Neural progenitor cell (in vitro differentiated cells): ENCODE measurements around the gene VAV2. TPM values are rescaled to one million over a fixed set of nuclear protein-coding genes. Genes with fewer than 3 reads are reported as not detected.
"Not testable (repeated sequence)": the region's sequence is repeated elsewhere in the genome, so short reads cannot be mapped to it uniquely, and the experiment has no call there.

Source experiments
- DNase-seq: peaks from one replicate; pipeline ENCODE4 v3.0.0-alpha.2; 2016; ENCODE audit warnings: low spot score
- H2AFZ ChIP-seq: fragments of 200-600 bp; sonication (generic); replicated peaks from 2 replicates; pipeline ENCODE4 v1.6.1; 2016; ENCODE audit warnings: antibody characterized with exemption
- H3F3A ChIP-seq: fragments of 200-600 bp; sonication (generic); 2 replicates; pipeline ENCODE4 v1.6.1; 2016; ENCODE audit warnings: antibody characterized with exemption, low read depth
- H3K27ac ChIP-seq: fragments of 200-600 bp; sonication (generic); 2 replicates; pipeline ENCODE4 v1.5.1; 2016; ENCODE audit warnings: mild to moderate bottlenecking
- H3K27me3 ChIP-seq: fragments of 200-600 bp; sonication (generic); 2 replicates; pipeline ENCODE4 v1.6.1; 2016; ENCODE audit warnings: mild to moderate bottlenecking, moderate library complexity
- H3K36me3 ChIP-seq: fragments of 200-600 bp; sonication (generic); 2 replicates; pipeline ENCODE4 v1.5.1; 2016
- H3K4me1 ChIP-seq: fragments of 200-600 bp; sonication (generic); 2 replicates; pipeline ENCODE4 v1.6.1; 2016; ENCODE audit warnings: mixed run types
- H3K4me2 ChIP-seq: fragments of 200-600 bp; sonication (generic); 2 replicates; pipeline ENCODE4 v1.6.1; 2016
- H3K4me3 ChIP-seq: fragments of 200-600 bp; sonication (generic); 2 replicates; pipeline ENCODE4 v1.5.1; 2016
- H3K79me2 ChIP-seq: fragments of 200-600 bp; sonication (generic); 2 replicates; pipeline ENCODE4 v1.6.1; 2016; ENCODE audit warnings: low read depth
- H3K9ac ChIP-seq: fragments of 200-600 bp; sonication (generic); 2 replicates; pipeline ENCODE4 v1.6.1; 2016
- H3K9me3 ChIP-seq: fragments of 200-600 bp; sonication (generic); 2 replicates; pipeline ENCODE4 v1.5.1; 2016; ENCODE audit warnings: low read depth
- H4K20me1 ChIP-seq: fragments of 200-600 bp; sonication (generic); 2 replicates; pipeline ENCODE4 v1.6.1; 2016; ENCODE audit warnings: low read depth
- H3K27ac Mint-ChIP-seq: 3 replicates; pipeline ENCODE4 v1.8.0; 2021; ENCODE audit warnings: mixed read lengths
- H3K27me3 Mint-ChIP-seq: 2 replicates; pipeline ENCODE4 v1.8.0; 2022; ENCODE audit warnings: low read depth, mild to moderate bottlenecking, inconsistent platforms, moderate library complexity, mixed read lengths; ENCODE audit not compliant: insufficient read depth
- H3K36me3 Mint-ChIP-seq: 3 replicates; pipeline ENCODE4 v1.8.0; 2021; ENCODE audit warnings: mixed read lengths
- H3K4me1 Mint-ChIP-seq: 3 replicates; pipeline ENCODE4 v1.8.0; 2021; ENCODE audit warnings: mixed read lengths
- H3K4me3 Mint-ChIP-seq: 3 replicates; pipeline ENCODE4 v1.8.0; 2021; ENCODE audit warnings: mild to moderate bottlenecking, moderate library complexity, mixed read lengths
- H3K9me3 Mint-ChIP-seq: 3 replicates; pipeline ENCODE4 v1.8.0; 2020; ENCODE audit warnings: mixed read lengths
- EZH2 ChIP-seq: fragments of 200-600 bp; sonication (generic); IDR thresholded peaks from 2 replicates; pipeline ENCODE4 v1.6.1; 2017; ENCODE audit warnings: antibody characterized with exemption, mild to moderate bottlenecking, moderate library complexity
- EZH2phosphoT487 ChIP-seq: fragments of 200-600 bp; sonication (generic); IDR thresholded peaks from 2 replicates; pipeline ENCODE4 v1.6.1; 2017; ENCODE audit warnings: antibody characterized with exemption
- total RNA-seq: library from RNA; depleted of rRNA; stranded (reverse); fragments of >200 nt; gene quantifications from 2 replicates; pipeline ENCODE4 v1.2.3, GENCODE V29; 2015; ENCODE audit warnings: low replicate concordance
- TF ChIP-seq, protein P1 (sequence below): fragments of 200-600 bp; sonication (generic); IDR thresholded peaks from 2 replicates; pipeline ENCODE4 v1.5.1; 2017; ENCODE audit warnings: antibody characterized with exemption, mild to moderate bottlenecking

Gene VAV2
- total RNA-seq, 1 donor from 2014 or later: 12.9 TPM

DNA sequence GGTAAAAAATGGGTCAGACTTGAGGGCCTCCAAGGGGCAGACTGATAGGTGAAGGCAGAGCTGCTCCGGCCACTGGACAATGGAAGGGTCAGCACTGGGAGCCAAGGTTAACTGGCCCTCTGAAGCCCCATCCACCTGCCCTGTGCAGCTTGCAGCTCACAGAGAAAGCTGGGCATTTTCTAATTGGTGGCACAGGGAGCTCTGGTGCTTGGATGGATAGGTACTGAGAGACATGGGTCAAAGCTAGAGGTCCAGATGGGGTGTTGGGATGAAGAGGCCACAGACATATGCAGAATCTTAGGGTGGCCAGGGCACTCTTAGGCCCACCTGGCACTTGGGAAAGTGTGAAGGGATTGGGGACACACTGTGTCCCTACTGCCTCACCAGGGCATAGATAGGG, 224.5 kb downstream of the VAV2 start:
- peaks cover 14% of the 10 kb centered on the region for H3K9me3 Mint-ChIP-seq
- H3K4me1 Mint-ChIP-seq: no peaks in the 10 kb centered on the region
- H3K27me3 Mint-ChIP-seq: peaks cover 2% of the 10 kb centered on the region
- DNase-seq: no peak
- Histone ChIP-seq H3F3A (no peaks in the 10 kb centered on the region), H3K27ac (no peak overlapping the region), H3K4me2 (no peak overlapping the region), H3K27me3 (no peaks in the 10 kb centered on the region), H3K9ac (no peak overlapping the region), H3K9me3 (no peaks in the 10 kb centered on the region), H4K20me1 (no peaks in the 10 kb centered on the region), H3K36me3 (peaks cover 9% of the 10 kb centered on the region), H2AFZ (no peak overlapping the region), H3K79me2 (no peaks in the 10 kb centered on the region), H3K4me1 (no peaks in the 10 kb centered on the region), H3K4me3 (no peak overlapping the region)
- no peak overlapping the region for H3K4me3 Mint-ChIP-seq
- TF ChIP-seq EZH2 (no peak), EZH2phosphoT487 (no peak)
- TF ChIP-seq, protein P1, sequence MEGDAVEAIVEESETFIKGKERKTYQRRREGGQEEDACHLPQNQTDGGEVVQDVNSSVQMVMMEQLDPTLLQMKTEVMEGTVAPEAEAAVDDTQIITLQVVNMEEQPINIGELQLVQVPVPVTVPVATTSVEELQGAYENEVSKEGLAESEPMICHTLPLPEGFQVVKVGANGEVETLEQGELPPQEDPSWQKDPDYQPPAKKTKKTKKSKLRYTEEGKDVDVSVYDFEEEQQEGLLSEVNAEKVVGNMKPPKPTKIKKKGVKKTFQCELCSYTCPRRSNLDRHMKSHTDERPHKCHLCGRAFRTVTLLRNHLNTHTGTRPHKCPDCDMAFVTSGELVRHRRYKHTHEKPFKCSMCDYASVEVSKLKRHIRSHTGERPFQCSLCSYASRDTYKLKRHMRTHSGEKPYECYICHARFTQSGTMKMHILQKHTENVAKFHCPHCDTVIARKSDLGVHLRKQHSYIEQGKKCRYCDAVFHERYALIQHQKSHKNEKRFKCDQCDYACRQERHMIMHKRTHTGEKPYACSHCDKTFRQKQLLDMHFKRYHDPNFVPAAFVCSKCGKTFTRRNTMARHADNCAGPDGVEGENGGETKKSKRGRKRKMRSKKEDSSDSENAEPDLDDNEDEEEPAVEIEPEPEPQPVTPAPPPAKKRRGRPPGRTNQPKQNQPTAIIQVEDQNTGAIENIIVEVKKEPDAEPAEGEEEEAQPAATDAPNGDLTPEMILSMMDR: no peak
- H3K27ac Mint-ChIP-seq: no peak overlapping the region
- peaks cover 52% of the 10 kb centered on the region for H3K36me3 Mint-ChIP-seq

DNA sequence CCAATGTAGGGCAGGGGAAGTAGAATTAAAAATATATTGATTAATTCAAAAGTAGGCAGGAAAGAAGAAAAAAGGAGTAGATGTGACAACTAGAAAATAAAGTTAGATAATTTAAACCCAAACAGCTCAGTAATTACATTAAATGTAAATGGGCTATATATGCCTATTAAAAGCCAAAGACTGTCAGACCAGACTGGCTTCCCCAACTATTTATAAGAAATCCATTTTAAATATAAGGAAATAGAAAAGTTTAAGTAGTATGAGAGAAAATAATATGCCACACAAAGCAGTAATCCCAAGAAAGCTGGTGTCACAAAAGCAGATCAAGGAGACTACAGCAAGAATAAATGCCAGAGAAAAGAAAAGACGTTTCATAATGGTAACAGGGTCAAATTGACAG, 225.1 kb downstream of the VAV2 start:
- TF ChIP-seq, protein P1: no peak
- TF ChIP-seq EZH2phosphoT487 (no peak), EZH2 (no peak)
- Histone ChIP-seq H3K79me2 (no peaks in the 10 kb centered on the region), H3K27ac (no peak overlapping the region), H3K9ac (no peak overlapping the region), H3K4me2 (no peak overlapping the region), H3K4me3 (no peak overlapping the region), H3K36me3 (peaks cover 9% of the 10 kb centered on the region), H3K27me3 (no peaks in the 10 kb centered on the region), H4K20me1 (no peaks in the 10 kb centered on the region), H3K9me3 (no peaks in the 10 kb centered on the region), H2AFZ (no peak overlapping the region), H3F3A (no peaks in the 10 kb centered on the region), H3K4me1 (no peaks in the 10 kb centered on the region)
- DNase-seq: no peak
- no peak overlapping the region for H3K4me3 Mint-ChIP-seq
- peaks cover 50% of the 10 kb centered on the region for H3K36me3 Mint-ChIP-seq
- H3K27ac Mint-ChIP-seq: no peak overlapping the region
- H3K27me3 Mint-ChIP-seq: peaks cover 2% of the 10 kb centered on the region
- H3K4me1 Mint-ChIP-seq: no peaks in the 10 kb centered on the region
- H3K9me3 Mint-ChIP-seq: peaks cover 14% of the 10 kb centered on the region

DNA sequence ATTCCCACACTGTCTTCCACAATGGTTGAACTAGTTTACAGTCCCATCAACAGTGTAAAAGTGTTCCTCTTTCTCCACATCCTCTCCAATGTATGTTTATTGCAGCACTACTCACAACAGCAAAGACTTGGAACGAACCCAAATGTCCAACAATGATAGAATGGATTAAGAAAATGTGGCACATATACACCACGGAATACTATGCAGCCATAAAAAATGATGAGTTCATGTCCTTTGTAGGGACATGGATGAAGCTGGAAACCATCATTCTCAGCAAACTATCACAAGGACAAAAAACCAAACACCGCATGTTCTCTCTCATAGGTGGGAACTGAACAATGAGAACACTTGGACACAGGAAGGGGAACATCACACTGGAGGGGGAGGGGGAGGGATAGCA, 225.9 kb downstream of the VAV2 start:
- not testable (repeated sequence) for H3K4me1 ChIP-seq, H3K9ac ChIP-seq, H3K4me1 Mint-ChIP-seq, H3K4me3 Mint-ChIP-seq, H3K27me3 Mint-ChIP-seq, H3K4me2 ChIP-seq, H3K27ac Mint-ChIP-seq, H3K9me3 ChIP-seq, H3F3A ChIP-seq, H4K20me1 ChIP-seq, DNase-seq, H3K27ac ChIP-seq, H3K4me3 ChIP-seq, H3K79me2 ChIP-seq, H3K27me3 ChIP-seq, H2AFZ ChIP-seq, H3K36me3 ChIP-seq
- H3K9me3 Mint-ChIP-seq: peaks cover 14% of the 10 kb centered on the region
- H3K36me3 Mint-ChIP-seq: peaks cover 51% of the 10 kb centered on the region

DNA sequence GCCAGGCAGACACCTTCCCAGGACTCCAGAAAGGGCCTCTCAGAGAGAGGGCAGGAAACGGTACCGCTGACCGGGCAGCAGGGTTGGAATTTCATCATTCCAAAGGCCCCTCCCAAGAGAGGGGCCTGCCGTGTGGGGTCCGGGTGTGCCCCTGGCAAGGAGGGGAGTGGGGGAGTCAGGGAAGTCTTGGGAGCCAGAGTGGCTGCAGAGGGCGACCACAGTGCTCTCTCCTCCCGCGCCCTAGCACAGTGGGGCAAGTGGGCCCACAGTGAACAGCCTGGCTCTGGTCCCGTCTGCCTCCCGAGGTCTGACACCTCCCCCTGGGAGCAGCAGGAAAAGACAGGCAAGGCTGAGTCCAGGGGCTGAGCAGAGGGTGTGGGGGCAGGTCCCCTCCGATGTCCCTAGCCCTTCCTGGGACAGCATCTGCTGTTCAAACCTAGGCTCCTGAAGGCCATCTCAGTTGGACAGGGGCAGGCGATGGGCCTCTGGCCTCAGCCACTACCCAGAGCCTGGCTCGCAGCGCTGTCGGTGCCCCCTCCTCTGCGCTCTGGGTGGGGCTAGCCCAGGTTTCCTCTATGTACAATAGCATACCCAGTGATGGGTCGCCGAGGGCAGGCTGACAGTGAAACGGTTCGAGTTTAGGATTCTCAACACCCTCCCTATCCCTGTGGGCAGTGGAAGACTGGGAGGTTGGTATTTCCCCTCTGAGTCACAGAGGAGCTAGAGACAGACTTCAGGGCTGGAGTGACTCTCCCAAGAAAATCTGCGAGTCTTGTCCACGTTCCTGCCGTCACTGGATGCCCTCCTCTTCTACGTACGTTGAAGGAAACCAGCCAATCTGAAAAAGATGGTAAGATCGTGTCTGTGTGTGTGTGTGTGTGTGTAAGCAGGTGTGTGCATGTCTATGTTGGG, 228.6 kb downstream of the VAV2 start:
- H3K27me3 ChIP-seq: no peaks in the 10 kb centered on the region
- no peak overlapping the region for H2AFZ ChIP-seq
- H3K27ac ChIP-seq: no peak overlapping the region
- H3K36me3 Mint-ChIP-seq: peaks cover 46% of the 10 kb centered on the region
- no peaks in the 10 kb centered on the region for H3F3A ChIP-seq
- TF ChIP-seq EZH2phosphoT487 (no peak), EZH2 (no peak)
- H3K4me1 Mint-ChIP-seq: peaks cover 3% of the 10 kb centered on the region
- H3K36me3 ChIP-seq: peaks cover 9% of the 10 kb centered on the region
- no peaks in the 10 kb centered on the region for H3K4me1 ChIP-seq
- no peaks in the 10 kb centered on the region for H3K79me2 ChIP-seq
- no peak overlapping the region for H3K4me3 ChIP-seq
- no peak for DNase-seq
- no peak overlapping the region for H3K4me3 Mint-ChIP-seq
- no peak overlapping the region for H3K27ac Mint-ChIP-seq
- H3K9me3 ChIP-seq: no peaks in the 10 kb centered on the region
- H3K9ac ChIP-seq: no peak overlapping the region
- no peak overlapping the region for H3K4me2 ChIP-seq
- no peaks in the 10 kb centered on the region for H3K27me3 Mint-ChIP-seq
- H3K9me3 Mint-ChIP-seq: peaks cover 13% of the 10 kb centered on the region
- no peaks in the 10 kb centered on the region for H4K20me1 ChIP-seq
